Activated naive CD4-positive, alpha-beta T cell treated with anti-CD3 and anti-CD28 coated beads, Interleukin-2, amount 50 U/mL, for 16 hours (primary cell): ENCODE results near the gene AZU1.
A peak's percentile ranks its signal among the peaks of the same experiment; 100 is the strongest.

Experiments used
- DNase-seq: peaks from one replicate; pipeline ENCODE4 v3.0.0-alpha.2; 2020

The AZU1 gene

GRCh38 chr19:855566-856120, 28.0 kb downstream of the AZU1 start:
- DNase-seq: no peak

- no peak for DNase-seq
Measured at GRCh38 chr19:858284-858683, 30.6 kb downstream of the AZU1 start.

DNA sequence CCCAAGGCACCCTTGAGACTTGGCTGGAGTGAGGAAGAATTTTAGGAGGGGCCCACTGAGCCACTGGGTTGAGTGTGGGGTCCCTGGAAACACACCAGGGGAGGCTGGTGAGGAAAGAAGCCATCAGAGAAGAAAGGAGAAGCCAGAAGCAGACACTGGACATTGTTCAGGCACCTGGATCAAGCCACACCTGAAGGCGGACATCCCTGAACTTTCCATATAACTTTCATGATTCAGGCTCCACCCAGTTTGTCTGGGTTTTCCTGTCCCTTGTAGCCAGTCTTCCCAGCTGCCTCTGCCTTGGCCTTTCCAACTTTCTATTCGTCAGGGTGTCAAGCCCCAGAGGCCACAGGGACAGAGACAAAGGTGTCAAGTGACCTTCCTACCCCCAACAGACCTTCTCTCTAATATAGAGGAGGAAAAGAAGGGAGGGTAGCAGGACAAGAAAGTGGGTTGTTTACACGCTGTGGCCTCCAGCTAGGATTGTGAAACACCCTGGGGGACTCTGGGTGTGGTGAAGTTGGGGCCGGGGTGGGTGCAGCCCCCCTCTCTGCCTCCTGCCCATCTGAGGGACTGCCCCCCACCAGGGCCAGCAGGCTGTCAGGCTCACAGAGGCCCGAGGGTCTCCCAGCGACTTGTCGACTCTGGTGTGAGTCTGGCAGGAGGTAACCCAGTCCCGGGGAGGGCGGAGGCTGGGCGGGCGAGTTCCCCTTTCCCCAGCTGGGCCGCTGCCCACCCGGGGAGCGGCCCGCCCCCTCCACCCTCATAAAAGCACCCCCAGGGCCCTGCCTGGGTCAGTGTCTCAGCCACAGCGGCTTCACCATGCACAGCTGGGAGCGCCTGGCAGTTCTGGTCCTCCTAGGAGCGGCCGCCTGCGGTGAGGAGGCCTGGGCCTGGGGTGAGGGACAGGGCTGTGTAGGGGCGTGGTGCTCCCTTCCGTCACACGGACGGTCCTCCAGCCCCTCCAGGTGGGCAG, 31.5 kb downstream of the AZU1 start, which contains the start of gene CFD:
TSS of gene CFD (plus strand) at position 797 of the 976 bp plus-strand sequence. CDS start at position 823, 26 bp downstream.
- DNase-seq: no peak

GRCh38 chr19:861141-861755, 33.6 kb downstream of the AZU1 start:
- no peak for DNase-seq

DNA sequence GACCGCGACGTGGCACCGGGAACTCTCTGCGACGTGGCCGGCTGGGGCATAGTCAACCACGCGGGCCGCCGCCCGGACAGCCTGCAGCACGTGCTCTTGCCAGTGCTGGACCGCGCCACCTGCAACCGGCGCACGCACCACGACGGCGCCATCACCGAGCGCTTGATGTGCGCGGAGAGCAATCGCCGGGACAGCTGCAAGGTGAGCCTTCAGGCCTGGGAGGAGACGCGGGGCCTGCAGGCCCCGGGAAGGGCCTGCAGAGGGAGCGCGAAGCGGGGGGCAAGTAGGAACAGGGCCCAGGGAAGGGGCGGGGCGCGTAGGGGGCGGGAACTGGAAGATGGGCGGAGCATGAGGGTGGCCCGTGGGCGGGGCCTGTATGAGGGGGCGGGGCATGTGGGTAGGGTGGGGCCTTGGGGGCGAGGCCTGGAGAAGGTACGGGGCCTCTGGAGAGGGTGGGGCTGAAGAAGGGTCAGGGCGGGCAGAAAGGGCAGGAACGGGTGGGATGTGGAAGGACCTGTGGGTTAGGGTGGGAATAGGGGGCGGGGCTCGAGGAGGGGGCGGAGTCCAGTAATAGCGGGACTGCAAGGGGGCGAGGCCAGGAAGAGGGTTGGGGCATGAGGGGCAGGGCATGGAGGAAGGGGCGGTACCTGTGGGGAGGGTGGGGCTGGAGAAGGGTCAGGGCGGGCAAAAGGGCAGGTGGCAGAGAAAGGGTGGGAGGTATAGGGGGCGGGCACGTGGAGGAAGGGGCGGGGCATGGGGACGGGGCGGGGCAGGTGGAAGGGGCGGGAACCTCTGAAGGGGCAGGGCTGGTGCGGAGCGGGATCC, 34.3 kb downstream of the AZU1 start:
- peak; percentile 60 for DNase-seq

- DNase-seq: peak; percentile 80
Measured at GRCh38 chr19:862581-863314, 35.1 kb downstream of the AZU1 start.

- no peak for DNase-seq
Measured at GRCh38 chr19:863315-863620, 35.6 kb downstream of the AZU1 start.

DNA sequence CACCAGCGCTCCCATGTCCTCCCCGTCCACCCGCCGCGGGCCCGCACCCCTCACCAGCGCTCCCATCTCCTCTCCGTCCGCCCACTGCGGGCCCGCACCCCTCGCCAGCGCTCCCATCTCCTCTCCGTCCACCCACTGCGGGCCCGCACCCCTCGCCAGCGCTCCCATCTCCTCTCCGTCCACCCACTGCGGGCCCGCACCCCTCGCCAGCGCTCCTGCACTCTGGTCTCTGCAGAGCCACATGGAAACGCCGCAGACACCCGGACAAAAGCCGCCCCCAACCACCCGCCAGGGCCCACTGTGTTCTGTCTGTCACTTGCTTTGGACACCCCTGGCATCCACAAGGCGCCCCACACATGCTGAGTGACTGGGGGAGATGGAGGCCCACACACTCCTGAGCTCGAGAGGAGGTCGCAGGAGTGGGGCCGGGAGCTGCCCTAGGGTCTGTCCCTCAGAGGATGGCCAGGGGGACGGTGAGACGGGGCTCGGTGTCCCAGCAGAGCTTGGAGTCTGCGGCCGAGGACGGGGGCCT, 39.2 kb downstream of the AZU1 start:
- DNase-seq: no peak

GRCh38 chr19:867301-867793, 39.7 kb downstream of the AZU1 start:
- no peak for DNase-seq

DNA sequence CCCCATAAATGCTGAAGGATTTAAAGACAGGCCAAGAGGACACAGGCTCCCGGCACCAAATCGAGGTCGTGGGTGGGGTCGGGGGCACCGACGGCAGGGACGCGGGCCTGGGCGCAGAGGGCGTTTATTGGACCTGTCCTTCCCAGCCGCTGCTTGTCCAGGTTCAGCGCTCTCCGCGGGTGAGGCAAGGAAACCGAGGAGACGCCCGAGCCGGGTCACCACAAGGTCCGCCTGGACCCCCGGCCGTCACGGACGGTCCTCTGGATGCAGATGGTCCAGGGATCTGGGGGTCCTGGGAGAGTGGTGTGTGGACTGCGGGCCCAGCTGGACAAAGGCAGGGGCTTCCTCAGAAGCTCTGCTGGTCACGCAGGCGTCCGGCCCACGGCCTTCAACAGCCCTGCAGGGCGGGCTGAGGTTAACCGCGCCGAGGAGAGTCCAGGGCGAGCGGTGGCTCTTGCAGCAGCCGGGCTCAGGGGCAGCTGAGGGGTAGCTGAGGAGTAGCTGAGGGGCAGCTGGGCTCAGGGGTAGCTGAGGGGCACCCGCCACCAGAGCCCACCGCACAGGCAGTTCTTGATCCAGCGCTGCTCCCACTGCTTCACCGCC, 40.3 kb downstream of the AZU1 start:
- no peak for DNase-seq

DNA sequence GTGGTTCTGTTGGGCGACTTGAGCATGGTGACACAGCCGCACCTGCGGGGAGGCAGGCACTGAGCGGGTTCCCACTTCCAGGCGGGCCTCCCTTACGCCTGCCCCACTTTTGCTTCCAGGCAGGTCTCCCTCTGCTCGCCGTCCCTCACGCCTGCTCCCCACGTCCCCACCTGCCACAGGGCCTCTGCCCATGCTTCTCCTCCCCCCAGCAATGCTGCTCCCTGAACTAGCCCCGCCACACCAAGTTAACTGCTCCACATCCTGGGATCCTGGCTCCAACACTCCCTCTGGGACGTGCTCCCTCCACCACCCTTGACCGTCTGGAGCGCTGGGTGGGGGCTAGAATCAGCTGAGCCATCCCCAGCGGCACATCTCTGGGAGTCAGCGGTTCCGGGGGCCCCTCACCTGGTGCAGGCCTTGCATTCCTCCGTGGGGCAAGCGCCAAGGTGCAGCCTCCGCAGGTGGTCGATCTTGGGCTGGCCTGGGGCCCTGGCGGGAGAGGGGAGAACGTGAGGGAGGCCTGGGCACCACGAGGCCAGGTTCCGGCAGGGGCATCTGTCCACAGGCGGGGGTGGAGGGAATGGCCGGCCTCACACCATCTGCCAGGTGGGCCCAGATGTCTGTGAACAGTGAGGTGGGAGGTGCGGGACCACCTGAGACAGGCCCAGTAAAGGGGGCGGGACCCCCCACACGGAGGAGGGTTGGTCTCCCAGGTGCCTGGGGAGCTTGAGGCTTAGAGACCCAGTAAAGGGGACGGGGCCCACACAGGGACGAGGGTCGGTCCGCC, 41.0 kb downstream of the AZU1 start:
- DNase-seq: no peak

DNA sequence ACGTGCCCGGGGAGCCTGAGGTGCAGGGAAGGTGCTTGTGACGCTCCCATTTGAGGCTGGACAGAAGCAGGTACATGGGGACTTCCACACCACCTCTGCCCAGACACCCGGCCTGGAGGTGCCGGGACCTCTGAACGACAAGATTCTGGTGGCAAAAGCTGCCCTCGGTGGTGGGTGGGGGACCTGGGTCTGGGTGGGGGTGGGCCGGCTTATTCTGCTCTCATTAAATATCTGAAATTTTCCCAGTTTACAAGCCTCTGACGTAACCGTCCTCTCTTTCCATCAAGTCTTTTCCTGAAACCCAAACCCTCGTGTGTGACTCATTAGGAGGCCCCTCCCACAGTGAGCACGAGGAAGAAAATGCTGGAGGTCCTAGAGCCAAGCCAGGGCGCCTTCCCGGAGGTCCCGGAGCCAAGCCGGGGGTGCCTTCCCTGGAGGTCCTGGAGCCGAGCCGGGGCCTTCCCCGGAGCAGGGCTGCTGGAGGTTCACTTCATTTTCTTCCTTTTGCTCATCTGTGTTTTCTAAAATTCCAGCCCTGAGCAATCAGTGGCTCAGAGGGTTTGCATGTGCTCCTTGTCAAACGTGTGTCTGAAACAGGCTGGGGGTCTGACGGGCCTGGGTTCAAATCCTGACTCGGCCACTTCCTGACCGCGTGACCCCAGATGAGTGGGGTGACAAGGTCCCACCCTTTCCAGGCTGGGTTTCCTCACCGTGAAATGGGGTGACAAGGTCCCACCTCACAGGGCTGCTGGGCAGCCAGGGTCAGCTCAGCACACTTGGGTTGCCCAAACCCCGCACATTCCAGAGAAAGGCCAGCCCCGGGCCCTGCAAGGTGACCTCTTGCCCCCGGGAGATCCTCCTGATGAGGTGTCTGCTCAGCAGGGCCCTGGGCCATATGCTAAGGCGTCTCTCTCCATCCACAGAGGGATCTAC, 41.9 kb downstream of the AZU1 start:
- no peak for DNase-seq

DNA sequence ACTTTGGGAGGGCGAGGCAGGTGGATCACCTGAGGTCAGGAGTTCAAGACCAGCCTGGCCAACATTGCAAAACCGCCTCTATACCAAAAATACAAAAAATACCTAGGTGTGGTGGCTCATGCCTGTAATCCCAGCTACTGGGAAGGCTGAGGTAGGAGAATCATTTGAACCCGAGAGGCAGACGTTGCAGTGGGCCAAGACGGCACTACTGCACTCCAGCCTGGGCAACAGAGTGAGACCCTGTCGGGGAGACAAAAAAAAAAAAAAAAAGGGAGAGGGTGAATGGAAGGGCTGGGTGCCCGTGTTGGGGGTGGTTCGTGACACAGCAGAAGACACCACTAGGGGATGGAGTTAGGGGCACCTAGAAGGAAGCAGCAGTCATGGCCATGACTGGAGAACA, 42.7 kb downstream of the AZU1 start:
- DNase-seq: no peak

- no peak for DNase-seq
Measured at GRCh38 chr19:870963-871401, 43.3 kb downstream of the AZU1 start.

DNA sequence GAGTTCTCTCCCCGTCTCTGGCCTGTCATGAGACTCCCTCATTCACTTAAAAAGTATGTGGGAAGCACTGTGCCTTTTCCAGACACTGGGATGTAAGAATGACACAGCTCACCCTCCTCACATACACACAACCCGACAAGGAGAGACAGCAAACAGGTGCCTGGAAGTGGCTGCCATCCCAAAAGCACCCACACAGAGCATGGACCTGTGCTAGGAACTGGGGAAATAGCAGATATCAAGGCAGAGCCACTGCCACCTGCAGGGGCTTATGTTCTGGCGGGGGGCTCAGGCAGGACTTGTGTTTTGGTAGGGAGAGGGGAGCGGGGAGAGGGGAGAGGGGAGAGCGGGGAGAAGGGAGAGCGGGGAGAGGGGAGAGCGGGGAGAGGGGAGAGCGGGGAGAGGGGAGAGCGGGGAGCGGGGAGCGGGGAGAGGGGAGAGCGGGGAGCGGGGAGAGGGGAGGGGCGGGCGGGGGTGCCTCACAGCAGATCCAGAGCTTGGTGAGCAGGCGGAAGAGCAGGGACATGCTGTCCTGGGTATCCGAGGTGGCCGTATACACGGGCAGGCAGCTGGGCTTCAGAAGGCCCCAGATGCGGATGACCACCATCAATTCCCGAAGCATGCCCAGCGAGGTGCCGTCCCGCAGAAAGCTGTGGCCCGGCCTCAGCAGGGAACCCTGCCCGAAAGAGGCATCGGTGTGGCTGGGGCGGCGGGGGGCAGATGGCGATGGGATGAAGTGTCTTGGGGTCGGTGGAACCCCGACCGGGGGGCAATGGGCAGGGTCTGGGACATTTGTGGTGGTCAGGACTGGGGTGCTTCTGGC, 44.0 kb downstream of the AZU1 start:
- DNase-seq: no peak

GRCh38 chr19:872266-872951, 44.8 kb downstream of the AZU1 start:
- DNase-seq: peak; percentile 77

DNA sequence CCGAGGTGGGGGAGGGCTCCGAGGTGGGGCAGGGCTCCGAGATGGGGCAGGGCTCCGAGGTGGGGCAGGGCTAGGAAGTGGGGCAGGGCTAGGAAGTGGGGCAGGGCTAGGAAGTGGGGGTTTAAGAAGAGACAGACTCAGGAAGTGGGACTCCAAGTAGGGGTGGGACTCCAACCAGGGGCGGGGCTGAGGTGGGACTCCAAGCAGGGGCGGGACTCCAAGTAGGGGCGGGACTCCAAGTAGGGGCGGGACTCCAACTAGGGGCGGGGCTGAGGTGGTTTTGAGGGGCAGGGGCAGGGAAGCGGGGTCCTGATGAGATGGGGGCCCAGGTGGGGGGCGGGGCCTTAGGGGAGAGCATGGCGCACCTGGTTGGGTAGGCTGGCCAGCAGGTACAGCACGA, 45.4 kb downstream of the AZU1 start:
- DNase-seq: peak; percentile 61

GRCh38 chr19:873561-874041, 46.0 kb downstream of the AZU1 start:
- no peak for DNase-seq
